Mesodermal cell (in vitro differentiated cells): ENCODE measurements around the gene EDC4.
"Not testable (repeated sequence)": the region's sequence is repeated elsewhere in the genome, so short reads cannot be mapped to it uniquely, and the experiment has no call there.

Source experiments
- H3K27ac ChIP-seq: 2 replicates; pipeline ENCODE4 v1.7.0; 2013; ENCODE audit warnings: mild to moderate bottlenecking, low read depth, low read length, moderate library complexity; ENCODE audit not compliant: severe bottlenecking
- H3K36me3 ChIP-seq: 2 replicates; pipeline ENCODE4 v1.7.1; 2013; ENCODE audit warnings: mild to moderate bottlenecking, low read length, moderate library complexity; ENCODE audit not compliant: control insufficient read depth, insufficient read depth
- H3K4me1 ChIP-seq: one replicate; pipeline ENCODE4 v1.7.1; 2013; ENCODE audit warnings: mild to moderate bottlenecking, low read length; ENCODE audit not compliant: insufficient read depth, control insufficient read depth, poor library complexity, severe bottlenecking
- H3K4me3 ChIP-seq: 2 replicates; pipeline ENCODE4 v1.7.0; 2013; ENCODE audit warnings: low read length, control low read depth, mild to moderate bottlenecking; ENCODE audit not compliant: insufficient read depth, poor library complexity, severe bottlenecking; ENCODE audit errors: extremely low read depth
- H3K9me3 ChIP-seq: 2 replicates; pipeline ENCODE4 v1.7.1; 2013; ENCODE audit warnings: mild to moderate bottlenecking, low read length, moderate library complexity; ENCODE audit not compliant: control insufficient read depth
- WGBS, 2 experiments: methylation state at CpG; one replicate each; pipeline ENCODE4 v1.1.5; 2013; ENCODE audit warnings: missing lambda C conversion rate in 2 of 2; ENCODE audit not compliant: insufficient coverage in 2 of 2; 5-methylcytosine and 5-hydroxymethylcytosine counted together

The EDC4 gene

GRCh38 chr16:67910158-67910557, 37.3 kb downstream of the EDC4 start:
- no peak overlapping the region for H3K27ac ChIP-seq
- no peak overlapping the region for H3K4me3 ChIP-seq
- H3K36me3 ChIP-seq = peaks cover 35% of the 10 kb centered on the region
- H3K4me1 ChIP-seq = peaks cover 6% of the 10 kb centered on the region
- 90 to 100% methylated on average over 2 of the region's 2 CpGs for WGBS, 2 experiments
- no peaks in the 10 kb centered on the region for H3K9me3 ChIP-seq

DNA sequence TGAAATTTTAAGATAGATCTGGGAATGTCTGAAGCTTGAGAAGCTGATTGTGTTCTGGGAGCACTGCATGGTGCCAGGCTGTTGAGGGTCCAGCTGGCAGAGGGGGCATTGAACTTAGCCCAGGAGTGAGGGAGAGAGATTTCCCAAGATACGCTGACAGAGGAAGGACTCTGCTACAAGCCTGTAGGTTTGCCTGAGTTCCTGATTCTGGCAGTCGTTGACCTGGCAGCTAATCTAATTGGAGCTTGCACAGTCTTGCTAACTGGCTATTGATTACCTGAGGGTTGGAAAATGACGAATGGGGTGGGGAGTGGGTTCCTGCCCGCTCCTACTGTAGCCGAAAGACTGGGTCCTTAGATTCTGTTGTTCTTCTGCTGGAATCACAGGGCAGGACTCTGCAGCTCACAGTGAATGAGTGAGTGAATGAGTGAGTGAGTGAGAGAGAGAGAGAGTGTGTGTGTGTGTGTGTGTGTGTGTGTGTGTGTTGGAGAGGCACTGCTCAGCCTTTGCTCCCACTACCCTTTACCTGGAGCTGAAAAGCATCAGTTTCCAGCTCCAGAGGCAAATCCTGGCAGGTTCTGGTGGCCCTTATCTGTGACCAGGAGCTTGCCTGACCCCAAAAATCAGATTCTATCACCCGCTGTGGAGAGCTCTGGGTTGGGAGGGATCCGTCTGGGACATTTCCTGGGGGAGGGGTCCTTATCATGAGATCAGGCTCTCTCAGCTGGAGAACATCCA, 42.1 kb downstream of the EDC4 start:
- peaks cover 34% of the 10 kb centered on the region for H3K4me1 ChIP-seq
- WGBS, 2 experiments = 80 to 82% methylated on average over 5 of the region's 7 CpGs
- H3K4me3 ChIP-seq = no peak overlapping the region
- H3K9me3 ChIP-seq = no peaks in the 10 kb centered on the region
- H3K36me3 ChIP-seq = peaks cover 28% of the 10 kb centered on the region
- H3K27ac ChIP-seq = peak overlapping the region; percentile 23

GRCh38 chr16:67915496-67915769, 42.6 kb downstream of the EDC4 start:
- H3K4me1 ChIP-seq = peaks cover 34% of the 10 kb centered on the region
- H3K27ac ChIP-seq, H3K9me3 ChIP-seq, H3K4me3 ChIP-seq: not testable (repeated sequence)
- H3K36me3 ChIP-seq = peaks cover 28% of the 10 kb centered on the region
- WGBS, 2 experiments = no CpG with 5 or more reads among the region's 2 CpGs

- 90 to 95% methylated on average over 5 to 6 of the region's 7 CpGs for WGBS, 2 experiments
- H3K4me1 ChIP-seq = peaks cover 34% of the 10 kb centered on the region
- no peak overlapping the region for H3K4me3 ChIP-seq
- H3K9me3 ChIP-seq = no peaks in the 10 kb centered on the region
- peaks cover 29% of the 10 kb centered on the region for H3K36me3 ChIP-seq
- H3K27ac ChIP-seq = no peak overlapping the region
Measured at GRCh38 chr16:67915831-67916723, 43.2 kb downstream of the EDC4 start.

GRCh38 chr16:67917140-67917851, 44.4 kb downstream of the EDC4 start:
- 85 to 88% methylated on average over 4 to 5 of the region's 6 CpGs for WGBS, 2 experiments
- peaks cover 35% of the 10 kb centered on the region for H3K4me1 ChIP-seq
- no peak overlapping the region for H3K4me3 ChIP-seq
- peaks cover 17% of the 10 kb centered on the region for H3K36me3 ChIP-seq
- peak overlapping the region; percentile 85 for H3K27ac ChIP-seq
- H3K9me3 ChIP-seq = no peaks in the 10 kb centered on the region

DNA sequence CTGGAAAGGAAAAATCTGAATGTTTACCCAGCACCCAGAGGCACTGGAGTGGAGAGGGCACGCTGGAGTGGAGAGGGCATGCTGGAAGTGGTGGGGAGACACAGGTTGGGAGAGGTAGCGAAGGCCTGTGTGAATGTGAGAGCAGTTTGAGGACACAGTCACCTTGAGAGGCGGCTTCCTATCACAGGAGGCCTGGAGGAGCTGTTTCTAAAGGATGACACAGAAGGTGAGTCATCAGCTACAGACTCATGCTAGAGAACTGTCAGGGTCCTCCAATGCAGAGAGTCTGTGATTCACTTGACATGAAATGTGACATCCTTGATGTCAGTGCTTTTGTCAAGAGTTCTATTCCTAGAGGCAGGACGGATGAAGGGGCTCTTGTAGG, 45.0 kb downstream of the EDC4 start:
- 60 to 71% methylated on average over 1 to 4 of the region's 4 CpGs for WGBS, 2 experiments
- Histone ChIP-seq H3K36me3 (peaks cover 16% of the 10 kb centered on the region), H3K4me1 (peaks cover 37% of the 10 kb centered on the region), H3K4me3 (no peak overlapping the region), H3K27ac (peak overlapping the region; percentile 85), H3K9me3 (no peaks in the 10 kb centered on the region)

- Histone ChIP-seq H3K4me1 (peaks cover 36% of the 10 kb centered on the region), H3K9me3 (no peaks in the 10 kb centered on the region), H3K36me3 (peaks cover 15% of the 10 kb centered on the region), H3K27ac (no peak overlapping the region), H3K4me3 (no peak overlapping the region)
- WGBS, 2 experiments = 88 to 97% methylated on average over 4 to 5 of the region's 6 CpGs
Measured at GRCh38 chr16:67919622-67920221, 46.9 kb downstream of the EDC4 start.

DNA sequence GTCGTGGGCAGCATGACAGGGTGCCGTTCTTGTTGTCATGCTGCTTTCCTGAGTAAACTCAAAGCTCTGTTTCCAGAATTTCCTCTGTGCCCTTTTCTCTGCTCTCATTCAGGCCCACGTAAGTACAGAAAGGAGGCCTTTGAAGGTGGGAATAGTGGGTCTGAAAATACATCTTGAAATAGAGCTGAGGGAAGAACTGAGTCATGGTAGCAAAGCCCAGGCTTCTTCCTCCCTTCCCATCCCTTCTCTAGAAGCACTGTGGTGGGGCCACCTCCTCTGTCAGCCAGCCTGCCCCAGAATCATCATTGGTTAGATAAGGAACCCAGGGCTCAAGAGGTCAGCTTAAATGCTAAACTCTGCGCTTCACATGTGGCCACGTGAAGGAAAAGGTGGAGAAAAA, 49.4 kb downstream of the EDC4 start:
- WGBS, 2 experiments = 89 to 91% methylated on average over 4 of the region's 5 CpGs
- H3K27ac ChIP-seq = peak overlapping the region; percentile 62
- H3K4me3 ChIP-seq = no peak overlapping the region

GRCh38 chr16:67922740-67923139, 49.9 kb downstream of the EDC4 start:
- H3K4me3 ChIP-seq = no peak overlapping the region
- peaks cover 8% of the 10 kb centered on the region for H3K4me1 ChIP-seq
- no peaks in the 10 kb centered on the region for H3K9me3 ChIP-seq
- peaks cover 18% of the 10 kb centered on the region for H3K36me3 ChIP-seq
- H3K27ac ChIP-seq = no peak overlapping the region
- WGBS, 2 experiments = 92 to 93% methylated on average over 7 to 8 of the region's 8 CpGs

More for the DNA sequence above, 49.4 kb downstream of the EDC4 start:
- Histone ChIP-seq H3K4me1 (peaks cover 13% of the 10 kb centered on the region), H3K9me3 (no peaks in the 10 kb centered on the region), H3K36me3 (peaks cover 15% of the 10 kb centered on the region)

DNA sequence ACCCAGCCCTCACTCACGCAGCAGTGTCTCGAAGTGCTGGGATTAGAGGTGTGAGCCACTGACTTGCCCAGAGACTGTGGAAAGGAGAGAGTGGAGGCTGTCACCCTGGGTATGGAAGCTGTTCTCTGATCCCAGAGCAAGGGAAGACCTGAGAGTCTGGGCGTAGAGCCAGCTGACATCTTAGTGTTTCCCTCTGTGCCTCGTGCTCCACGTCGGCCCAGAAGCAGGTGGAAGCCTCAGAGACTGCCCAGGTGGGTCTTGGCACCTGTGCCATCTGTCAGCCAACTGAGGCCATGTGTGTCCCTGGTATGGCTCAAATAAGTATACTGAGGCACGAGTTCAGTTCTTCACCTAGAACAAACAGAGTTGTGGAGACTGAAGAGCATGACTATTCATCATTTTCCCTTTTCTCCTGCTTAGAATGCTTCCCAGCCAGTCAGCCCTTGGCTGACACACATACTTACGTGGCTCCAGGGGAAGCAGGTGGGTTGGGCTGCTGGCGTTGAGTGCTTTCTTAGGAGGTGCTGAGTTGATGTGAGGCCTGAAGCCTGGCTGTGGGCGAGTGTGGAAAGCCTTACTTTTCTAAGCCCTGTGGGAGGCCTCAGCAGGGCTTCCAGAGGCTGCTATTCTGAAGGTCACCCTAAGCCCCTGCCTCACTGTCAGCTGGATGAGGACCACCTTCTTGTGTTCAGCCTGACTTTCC, 50.7 kb downstream of the EDC4 start:
- peaks cover 3% of the 10 kb centered on the region for H3K4me1 ChIP-seq
- 95 to 97% methylated on average over 6 to 8 of the region's 10 CpGs for WGBS, 2 experiments
- no peak overlapping the region for H3K4me3 ChIP-seq
- H3K9me3 ChIP-seq = no peaks in the 10 kb centered on the region
- H3K36me3 ChIP-seq = peaks cover 22% of the 10 kb centered on the region
- no peak overlapping the region for H3K27ac ChIP-seq
